NCI-H524 treated with DMSO at 0.1 percent for 48 hours (cell line): ENCODE data around the gene CHST15.

ENCODE experiments used
- DNase-seq: peaks from one replicate; lab custom pipeline; 2025; lab: John Stamatoyannopoulos, UW

The CHST15 gene

DNA sequence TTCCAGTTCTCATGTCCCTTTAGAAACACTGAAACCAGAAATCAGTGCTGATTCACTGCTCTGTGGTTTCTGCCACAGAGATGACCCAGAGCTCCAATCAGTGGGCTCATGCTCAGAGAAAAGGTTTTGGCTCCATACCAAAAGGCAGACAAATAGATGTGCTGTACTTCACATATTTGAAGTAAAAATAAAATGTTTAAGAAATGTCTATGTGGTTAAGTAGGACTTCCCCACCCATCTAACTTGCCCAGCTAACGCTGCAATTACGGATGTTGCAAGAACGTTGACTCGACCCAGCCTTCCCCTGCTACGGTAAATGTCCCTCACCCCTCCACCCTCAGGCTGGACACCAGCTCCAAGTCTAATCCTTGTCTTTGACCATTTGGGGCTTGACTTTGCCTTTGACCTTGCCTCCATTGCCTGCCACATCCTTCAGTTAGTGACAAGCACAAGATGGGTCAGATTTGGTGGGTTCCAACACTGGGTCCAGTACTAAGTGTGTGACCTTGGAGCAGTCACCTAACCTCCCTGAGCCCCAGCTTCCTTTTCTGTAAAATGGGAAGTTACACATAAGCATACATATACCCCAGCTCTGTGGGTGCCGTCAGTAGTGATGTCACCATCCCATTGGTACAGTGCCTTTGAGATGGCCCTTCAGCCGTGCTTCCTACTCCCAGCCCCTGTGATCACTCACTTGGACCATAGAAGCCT is 95.8 kb downstream of the CHST15 start:
- no peak for DNase-seq

DNA sequence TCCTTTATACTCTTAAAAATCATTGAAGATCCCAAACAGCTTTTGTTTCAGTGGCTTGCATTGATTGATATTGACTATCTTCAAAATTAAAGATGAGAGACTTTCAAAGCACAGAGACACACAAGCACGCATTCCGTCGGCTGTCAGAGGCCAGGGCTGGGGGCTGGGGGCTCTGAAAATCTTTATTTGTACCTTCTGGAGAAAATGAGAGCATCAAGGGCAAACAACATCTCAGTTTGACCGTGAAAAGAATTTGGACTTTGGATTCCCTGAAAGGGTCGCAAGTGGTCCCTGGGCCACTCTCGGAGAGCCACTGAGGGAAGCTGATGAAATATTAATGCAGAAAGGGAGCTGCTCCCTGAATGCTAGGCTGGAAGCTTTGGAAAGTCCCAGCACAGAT is 96.4 kb downstream of the CHST15 start:
- no peak for DNase-seq

DNA sequence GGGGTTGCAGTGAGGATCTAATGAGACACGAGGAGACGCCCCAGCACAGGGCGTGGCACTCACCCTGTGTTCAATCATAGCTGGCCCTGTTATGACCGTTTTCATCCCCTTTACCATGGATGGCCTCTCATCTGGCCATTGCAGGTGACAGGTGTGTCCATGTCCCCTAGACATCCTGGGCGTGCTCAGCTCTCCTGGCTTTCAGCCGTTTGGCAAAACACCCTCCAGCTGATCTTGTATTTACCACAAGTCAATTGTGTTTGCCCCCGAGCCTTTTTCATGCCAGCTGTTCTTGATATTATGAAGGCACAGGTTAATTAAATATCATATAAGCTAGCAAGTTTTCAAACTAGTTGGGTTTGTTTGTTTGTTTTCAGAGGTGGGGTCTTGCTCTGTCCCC is 97.1 kb downstream of the CHST15 start:
- no peak for DNase-seq

DNA sequence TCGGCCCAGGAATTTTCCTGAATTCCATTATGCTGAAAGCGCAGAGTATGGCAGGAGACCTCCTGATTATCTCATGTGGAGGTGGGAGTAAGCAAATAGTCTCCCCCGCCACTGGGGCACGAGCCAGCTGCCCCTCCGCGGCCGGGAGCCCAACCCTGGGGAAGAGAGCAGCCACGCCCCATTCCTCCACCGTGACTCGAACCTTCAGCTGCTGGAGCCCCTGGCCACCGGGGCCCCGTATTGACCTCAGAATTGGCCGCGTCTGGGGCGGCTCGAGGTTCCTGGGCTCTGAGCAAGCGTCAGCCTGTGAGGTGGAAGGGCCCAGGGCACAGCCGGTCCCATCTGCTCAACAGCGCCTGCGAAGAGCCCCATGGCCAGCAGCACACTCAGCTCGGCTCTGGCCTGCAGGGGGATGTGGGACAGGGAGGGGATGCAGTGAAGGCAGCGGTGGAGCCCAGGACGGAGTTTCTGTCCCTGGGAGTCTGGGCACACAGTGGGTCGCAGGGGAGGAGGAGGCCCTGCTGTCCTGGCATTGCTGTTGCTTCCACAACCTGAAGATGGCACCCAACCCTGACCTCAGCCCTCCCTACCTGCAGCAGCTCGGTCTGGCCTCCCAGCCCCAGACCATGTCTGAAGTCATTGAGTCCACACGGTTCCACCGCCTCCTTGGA is 97.8 kb downstream of the CHST15 start:
- DNase-seq = no peak

DNA sequence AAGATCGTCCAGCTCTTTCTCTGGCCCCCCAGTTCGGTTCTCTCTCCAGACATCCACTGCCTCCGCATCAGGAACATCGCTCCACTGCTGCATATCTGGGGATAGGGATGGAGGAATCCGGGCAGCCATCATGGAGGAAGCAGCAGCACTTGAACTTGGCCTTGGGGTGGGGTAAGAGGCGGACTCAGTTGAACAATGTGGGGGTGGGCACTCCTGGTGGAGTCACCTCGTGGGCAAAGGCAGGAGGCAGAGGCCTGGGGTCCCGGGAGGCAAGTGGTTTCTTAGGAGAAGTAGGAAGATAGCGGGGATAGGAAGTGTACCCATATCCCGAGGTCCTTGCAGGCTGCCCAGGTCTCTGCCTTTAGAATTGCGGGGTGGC is 98.3 kb downstream of the CHST15 start:
- DNase-seq = no peak

DNA sequence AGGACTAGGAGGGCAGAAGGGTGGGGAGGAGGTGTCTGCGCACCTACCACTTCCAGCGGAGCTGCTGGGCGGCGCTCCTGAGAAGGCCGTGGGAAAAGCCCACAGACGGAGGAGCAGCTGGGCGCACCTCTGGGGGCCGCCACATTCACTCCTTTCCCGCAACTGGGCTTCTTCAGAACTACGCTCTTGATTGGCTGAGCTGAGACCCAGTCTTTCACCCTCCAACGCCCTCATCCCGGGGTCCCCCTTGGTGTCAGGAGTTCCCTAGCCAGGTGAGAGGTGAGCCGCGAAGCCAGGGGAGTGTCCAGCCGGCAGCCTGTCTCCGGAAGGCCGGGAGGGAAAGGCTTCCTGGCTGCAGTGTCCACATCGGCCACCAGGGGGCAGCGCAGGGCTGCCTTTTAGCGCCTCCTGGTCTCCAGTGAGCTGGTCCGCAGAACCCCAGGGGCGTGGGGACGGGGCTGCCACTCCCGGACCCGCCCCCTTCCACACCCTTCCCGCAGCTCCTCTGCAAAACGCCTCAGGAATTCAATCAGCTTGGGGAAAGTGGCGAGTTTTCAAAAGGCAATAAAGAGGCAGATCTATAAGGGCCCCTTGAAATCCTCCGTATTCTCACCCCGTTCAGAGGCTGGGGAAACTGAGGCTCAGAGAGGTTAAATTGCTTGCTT is 98.8 kb downstream of the CHST15 start:
- DNase-seq = no peak

DNA sequence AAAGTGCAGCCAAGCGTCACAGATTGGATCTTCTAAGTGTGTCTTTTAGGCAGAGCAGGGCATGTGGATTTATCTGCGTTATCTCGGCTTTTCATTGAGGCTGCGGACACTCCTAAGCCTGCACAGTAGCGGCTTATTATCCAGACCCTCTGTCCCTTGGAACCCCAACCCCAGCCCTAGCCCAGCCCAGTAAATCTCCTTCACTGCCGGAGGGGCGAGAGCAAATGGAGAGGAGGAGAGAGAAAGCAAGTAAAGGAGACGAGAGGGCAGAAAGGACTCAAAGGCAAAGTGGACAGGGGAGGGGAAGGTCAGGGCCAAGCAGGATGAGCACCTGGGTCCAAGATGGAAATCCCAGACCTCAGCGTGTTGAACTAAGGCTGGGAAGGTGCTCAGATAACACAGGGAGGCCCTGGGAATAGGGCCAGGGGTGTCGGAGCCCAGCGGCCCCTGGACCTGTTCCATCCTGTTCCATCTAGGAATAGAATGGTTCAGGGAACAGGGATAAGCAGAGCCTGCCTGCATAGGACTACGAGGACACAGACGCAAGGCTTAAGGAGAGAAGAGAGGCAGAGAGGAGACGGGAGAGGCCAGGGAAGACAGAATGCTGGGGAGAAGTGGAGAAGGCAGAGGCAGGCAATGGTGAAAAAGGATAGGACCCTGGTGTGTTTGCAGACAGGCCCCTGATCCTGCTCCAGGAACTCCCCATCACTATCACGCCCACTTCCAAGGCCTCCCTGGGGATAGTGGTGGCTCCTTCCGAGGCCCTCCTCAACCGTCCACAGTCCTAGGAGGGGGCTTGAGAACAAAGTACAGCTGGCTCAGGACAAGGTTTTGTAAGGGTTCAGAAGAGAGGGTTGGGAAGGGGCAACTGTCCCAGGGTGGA is 99.6 kb downstream of the CHST15 start:
- DNase-seq = no peak

DNA sequence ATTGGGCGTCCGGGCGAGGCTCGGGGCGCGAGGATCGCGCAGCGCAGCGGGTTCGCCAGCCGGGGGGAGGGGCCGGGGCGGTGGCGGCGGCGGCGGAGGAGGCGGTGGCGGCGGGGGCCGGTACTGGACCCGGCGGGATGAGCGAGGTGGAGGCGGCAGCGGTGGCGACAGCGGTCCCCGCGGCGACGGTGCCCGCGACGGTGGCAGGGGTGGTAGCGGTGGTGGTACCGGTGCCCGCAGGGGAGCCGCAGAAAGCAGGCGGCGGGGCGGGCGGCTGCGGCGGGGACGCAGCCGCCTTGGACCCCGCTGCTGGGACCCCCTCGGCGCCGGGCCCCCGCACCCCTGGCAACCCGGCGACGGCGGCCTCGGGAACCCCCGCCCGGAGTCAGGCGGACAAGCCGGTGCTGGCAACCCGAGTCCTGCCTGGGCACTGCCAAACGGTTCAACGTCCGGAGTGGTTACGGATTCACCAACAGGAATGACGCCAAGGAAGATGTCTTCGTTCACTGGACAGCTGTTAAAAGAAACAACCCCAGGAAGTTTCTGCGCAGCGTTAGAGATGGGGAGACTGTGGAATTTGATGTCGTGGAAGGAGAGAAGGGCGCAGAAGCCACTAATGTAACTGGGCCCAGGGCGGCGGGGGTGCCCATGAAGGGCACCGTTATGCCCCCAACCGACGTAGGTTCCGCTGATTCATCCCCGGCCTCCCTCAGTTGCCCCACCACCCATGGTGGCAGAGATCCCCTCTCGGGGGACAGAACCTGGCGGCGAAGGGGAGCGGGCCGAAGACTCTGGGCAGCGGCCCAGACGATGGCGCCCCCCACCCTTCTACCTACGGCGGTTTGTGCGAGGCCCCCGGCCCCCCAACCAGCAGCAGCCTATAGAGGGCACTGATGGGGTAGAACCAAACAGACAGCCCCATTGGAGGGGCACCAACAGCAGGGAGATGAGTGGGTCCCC is 101.5 kb downstream of the CHST15 start:
- DNase-seq = no peak

DNA sequence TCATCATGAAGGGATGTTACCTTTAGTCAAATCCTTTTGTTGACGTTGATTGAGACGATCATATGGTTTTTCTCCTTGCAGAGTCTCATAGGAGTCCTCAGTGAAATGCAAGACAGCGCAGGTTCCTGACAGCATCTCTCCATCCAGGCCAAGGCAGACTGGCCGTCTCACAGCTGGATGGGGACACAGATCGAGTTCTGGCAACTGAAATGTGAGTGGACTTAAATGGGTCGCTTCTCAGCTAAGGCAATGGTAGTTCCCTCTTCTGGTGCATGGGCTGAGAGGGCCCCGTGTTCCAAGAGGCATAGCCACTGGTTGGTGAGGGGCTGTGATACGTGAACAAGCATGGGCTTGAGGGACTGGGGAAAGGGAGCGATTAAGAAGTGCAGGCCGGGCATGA is 102.5 kb downstream of the CHST15 start:
- no peak for DNase-seq

DNA sequence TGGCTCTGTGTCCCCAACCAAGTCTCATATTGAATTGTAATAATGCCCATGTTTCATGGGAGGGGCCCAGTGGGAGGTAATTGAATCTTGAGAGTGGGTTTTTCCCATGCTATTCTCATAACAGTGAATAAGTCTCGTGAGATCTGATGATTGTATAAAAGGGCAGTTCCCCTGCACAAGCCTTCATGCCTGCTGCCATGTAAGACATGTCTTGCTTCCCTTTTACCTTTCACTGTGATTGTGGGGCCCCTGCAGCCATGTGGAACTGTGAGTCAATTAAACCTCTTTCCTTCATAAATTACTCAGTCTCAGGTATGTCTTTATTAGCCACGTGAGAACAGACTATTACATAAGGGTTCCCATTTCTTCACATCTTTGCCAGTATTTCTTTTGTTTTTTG is 104.7 kb downstream of the CHST15 start:
- DNase-seq = no peak

DNA sequence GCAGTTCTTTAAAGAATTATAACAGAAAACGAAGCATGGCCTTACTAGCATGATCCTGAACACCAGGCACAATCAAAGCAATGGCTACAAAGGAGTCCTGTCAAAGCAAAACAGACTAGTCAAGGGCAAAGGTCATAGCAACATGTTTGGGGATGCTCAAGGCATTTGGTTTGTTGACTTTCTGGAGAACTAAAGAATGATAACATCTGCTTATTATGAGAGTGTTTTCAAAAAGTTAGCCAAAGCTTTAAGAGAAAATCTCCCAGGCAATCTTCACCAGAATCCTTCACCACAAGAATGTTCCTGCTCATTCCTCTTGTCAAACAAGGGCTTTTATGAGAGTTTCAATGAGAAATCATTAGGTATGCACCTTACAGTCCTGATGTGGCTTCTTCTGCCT is 106.7 kb downstream of the CHST15 start:
- DNase-seq = no peak

DNA sequence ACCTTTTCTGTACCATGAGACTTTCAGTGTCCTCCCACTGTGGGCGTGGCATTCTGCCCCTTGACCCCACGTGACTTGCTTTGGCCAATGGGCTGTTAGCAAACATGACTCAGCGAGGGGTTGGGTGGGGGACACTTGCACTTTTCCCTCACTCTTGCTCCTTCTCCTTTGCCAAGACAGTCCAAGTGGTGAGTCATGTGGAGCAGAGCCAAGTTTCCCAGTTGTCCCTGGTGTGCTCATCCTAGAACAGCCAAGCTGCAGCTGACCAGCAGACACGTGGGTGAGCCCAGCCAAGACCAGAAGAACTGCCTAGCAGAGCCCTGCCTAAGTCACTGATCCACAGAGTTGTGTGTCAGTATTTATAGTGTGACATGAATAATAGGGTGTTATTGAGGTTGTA is 119.0 kb downstream of the CHST15 start:
- DNase-seq = no peak

DNA sequence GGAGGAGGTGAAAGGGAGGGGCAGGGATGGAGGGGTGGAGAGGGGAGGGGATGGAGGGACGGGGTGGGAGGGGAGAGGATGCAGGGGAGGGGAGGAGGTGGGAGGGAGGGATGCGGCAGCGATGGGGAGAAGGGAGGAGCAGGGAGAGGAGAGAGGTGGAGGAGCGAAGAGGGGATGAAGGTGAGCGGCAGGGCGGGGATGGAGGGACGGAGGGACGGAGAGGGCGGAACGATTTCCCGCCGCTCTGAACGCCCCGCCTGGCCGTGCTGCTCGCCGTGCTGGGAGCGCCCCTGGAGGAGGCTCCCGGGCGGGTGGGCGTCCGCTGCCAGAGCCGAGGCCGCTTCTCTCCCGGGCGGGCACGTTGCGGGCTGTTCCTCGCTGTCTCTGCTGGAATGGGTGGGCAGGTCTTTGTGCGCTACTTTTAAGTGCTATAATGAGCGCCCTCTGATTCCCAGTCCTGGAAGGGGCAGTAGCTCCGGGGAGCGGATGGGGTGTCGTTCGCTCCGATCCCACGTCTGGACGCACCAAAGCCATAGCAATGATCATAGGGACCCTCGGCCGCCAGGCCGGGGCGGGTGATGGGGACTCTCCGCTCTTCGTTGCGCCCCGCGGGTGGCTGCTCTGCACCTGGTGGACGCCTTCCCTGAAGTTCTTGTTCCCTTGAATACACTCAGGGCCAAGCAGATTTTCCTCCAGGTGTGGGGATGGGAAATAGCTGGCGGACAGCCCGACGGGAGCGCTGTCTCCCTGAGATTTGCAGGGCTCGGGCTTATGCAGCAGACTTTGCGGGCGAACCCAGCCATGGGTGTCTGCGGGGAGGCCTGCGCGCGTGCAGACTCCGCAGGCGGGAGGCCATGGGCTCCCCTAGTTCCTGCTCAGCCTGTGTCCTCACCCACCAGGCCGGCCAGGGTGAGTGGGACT is 120.7 kb downstream of the CHST15 start:
- DNase-seq = no peak

DNA sequence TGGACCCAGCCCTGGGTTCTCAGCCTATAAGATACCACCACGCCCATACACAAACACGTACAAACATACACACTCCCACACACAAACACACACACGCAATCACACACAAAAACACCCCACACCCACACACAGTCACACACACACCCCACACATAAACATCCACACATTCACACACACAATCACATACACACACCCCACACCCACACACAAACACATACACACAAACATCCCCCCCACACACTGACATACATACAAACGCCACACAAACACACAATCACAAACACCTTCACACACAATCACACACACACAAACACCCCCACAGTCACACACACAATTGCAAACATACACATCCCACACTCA is 122.5 kb downstream of the CHST15 start:
- no peak for DNase-seq

DNA sequence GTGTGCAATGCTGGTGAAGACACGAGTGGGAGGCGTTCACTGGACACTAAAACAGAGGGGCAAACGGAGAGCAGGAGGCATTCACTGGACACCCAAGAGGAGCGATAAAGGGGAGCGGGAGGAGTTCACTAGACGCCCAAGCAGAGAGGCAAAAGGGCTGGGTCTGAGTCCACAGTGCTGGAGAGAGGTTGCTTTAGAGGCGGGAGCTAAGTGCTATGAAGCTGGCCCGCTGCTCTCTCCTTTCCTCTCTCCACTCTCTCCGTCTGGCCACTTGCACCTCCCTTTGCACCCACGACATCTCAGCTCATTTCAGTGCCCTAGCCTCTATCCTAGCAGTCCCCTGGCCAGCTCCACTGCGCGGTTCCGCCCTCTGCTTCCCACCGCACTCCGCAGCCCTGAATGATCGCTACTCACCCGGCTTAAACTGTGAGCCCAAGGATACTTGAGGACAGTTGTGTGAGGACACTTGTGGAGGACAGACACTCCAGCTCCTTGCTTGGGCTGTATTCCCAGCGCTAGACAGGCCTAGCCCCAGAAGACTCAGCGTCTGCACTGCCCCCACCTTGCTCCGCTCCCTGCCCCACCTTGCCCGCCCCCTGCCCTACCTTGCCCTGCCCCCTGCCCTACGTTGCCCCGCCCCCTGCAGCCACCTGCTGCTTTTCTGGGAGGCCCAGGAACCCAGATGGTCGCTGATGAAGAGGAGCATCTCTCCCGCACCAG is 123.0 kb downstream of the CHST15 start:
- no peak for DNase-seq

DNA sequence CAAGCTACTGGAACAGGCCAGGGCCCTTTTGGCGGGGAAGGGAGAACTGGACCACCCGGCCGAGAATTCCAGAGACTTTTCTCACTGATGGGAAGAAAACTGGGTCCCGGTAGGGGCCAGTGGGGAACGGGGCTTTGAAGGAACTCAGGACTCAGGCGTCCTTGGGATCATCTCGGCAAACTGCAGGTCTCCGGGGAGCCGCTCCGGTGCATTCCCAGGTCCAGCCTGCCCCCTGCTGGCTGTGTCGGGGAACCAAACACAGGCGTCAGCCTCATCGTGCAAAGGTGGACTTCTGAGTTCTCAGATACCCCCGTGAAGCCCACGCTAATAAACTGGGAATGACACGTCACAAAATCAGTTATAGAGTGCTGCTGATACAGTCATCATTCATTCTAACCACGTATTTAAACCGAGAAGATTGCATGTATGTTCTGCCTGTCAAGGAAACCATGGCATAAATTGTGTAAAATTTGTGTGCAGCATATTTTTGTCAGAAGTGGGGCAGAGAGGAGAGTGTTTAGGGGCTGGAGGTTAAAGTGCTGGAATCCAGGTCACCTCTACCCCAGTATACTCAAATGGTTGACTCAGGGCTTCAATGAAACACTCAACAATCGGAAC is 125.7 kb downstream of the CHST15 start:
- DNase-seq = no peak

DNA sequence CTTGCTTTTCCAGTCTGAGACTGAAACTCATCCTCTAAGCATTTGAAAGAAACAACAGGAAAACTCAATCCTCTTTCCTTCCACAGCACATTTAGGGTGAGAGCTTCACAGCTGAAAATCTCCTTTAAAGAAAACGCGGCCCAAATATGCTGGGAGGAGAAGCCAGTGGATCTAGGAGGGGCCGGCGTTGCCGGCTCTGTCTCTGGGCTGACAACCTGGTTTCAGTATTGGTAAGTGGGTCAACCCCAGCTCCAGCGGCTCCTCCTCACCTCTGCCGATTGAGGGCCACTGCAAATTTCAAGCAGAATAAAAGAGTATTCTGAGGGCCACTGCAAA is 126.5 kb downstream of the CHST15 start:
- DNase-seq = no peak

DNA sequence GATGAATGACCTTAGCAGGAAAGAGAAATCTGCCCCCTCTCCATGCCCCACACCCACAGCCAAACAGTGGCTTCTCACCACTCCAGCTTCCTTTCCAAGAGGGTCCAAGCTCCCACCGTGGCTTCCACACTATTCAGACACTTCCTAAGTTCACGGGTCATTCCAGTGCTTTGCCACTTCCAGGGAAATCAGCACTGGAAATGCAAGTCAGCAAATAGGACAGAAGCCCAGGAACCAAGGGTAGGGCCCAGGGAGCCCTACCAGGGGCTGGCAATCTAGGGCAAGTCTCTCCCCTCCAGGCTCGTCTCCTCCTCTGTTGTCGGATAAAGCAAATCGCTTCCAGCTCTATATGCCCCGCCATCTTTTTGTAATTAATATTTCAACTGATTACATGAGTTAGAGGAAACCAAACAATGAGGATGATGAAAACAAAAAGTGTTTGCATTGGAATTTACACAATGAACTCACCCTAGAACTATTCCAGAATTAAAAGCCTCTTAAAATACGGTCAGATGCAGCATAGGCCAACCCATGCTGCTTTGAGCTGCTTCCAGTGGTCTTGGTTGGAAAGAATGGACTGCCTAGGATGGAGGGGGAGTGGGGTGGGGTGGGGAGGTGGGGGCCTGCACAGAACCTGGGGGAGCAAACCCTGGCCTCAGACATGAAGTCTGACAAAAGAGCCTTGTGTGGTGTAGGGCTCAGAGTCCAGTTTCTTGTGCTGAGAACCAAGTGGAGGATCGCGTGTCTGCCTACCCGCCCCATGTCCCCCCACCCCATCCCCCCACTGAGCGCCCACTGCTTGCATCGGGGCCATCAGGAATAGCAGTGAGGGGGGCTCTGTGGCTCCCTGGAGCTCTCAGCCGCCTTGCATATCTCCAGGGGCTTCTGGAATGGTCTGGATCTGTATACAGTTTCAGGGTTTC is 127.2 kb downstream of the CHST15 start:
- DNase-seq = no peak
